NCI-H82 treated with DMSO at 0.1 percent for 48 hours (cell line): ENCODE results near the gene BET1L.
"Not testable (repeated sequence)": the region's sequence is repeated elsewhere in the genome, so short reads cannot be mapped to it uniquely, and the experiment has no call there.

Experiments
- DNase-seq: peaks from one replicate; lab custom pipeline; 2025; ENCODE audit not compliant: unreplicated experiment; lab: John Stamatoyannopoulos, UW

Gene BET1L, protein sequence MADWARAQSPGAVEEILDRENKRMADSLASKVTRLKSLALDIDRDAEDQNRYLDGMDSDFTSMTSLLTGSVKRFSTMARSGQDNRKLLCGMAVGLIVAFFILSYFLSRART

DNA sequence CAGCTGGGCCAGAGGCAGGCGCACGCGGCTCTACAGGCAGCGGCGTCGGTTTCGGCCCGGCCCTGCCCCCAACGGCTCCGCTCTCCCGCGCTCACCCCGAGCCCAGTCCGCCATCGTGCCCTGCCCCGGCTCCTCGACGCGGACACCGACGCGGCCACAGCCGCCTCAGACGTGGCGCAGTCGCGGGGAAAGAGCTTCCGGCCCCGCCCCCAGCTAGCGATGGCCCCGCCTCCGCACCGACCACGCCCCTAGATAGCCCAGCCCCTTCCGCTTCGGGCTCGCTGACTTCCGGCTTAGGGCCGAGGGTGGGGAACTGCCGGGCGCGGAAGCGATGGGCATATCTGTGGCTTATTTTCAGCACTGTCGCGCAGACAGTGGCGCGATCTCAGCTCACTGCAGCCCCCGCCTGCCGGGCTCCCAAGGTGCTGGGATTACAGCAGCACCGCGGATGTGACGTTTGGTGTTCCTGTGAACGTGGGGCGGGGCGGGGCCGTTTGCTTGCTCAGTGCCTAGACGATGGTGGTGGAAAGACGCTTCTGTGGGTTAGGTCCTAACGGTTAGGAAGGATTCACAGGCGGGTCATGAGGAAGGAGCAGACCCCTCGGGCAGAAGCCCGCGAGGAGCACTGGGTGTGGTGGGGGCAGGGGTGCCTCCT is at the start of gene BET1L, which contains the start of gene RIC8A:
Gene BET1L, minus strand, starts transcription at position 192 of the 655 bp plus-strand sequence. Its CDS starts 78 bp downstream, at position 114.
Gene RIC8A, plus strand, starts transcription at position 501 of the 655 bp plus-strand sequence. CDS start 1,147 bp downstream, outside the sequence.
- DNase-seq = peak; percentile 72

DNA sequence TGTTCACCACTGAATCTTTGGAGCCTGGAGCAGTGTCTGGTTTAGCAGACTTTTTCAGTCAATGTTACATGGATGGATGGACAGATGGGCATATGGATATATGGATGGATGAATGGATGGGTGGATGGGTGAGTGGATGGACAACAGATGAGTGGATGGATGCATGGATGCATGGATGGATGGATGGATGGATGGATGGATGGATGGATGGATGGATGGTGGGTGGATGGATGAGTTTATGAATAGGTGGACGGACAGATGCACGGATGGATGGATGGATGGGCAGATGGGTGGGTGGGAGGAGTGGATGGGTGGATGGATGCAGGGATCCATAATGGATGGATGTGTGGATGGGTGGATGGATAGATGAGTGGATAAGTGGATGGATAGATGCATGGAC is 48.6 kb upstream of the BET1L start:
- DNase-seq = no peak

DNA sequence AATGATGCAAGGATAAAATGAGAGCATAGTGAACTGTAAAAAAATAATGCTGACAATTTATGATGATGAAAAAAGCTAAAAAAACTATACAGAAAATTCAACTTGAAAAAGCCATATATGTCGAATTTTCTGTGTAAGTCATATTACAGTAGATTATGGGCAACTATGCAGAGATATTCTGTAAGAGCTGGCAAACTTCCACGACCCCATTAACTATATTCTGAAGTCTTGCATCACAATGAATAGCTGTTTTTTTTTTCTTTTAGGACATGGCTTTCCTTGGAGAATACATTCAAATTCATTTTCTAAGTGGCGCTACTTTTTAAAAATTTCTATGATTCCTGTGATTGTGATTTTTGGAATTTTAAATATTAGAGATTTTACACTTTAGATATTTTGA is 48.0 kb upstream of the BET1L start:
- no peak for DNase-seq

DNA sequence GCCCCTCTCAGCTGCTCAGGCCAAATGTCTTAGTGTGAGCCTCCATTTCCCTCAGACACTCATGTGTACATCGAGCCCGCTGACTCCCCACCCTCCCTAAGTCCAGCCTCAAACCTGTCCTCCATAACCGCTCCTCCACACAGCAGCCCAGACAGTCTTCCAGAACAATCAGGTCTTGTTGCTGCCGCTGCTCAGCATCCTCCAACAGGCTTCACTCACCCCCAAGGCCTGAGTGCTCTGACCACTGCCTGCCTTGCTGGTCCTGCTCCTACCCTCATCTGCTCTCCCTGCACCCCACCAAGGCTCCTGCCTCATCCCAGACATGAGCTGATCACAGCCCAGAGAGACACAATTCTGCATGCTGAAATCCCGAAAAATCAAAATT is 46.7 kb upstream of the BET1L start:
- no peak for DNase-seq

DNA sequence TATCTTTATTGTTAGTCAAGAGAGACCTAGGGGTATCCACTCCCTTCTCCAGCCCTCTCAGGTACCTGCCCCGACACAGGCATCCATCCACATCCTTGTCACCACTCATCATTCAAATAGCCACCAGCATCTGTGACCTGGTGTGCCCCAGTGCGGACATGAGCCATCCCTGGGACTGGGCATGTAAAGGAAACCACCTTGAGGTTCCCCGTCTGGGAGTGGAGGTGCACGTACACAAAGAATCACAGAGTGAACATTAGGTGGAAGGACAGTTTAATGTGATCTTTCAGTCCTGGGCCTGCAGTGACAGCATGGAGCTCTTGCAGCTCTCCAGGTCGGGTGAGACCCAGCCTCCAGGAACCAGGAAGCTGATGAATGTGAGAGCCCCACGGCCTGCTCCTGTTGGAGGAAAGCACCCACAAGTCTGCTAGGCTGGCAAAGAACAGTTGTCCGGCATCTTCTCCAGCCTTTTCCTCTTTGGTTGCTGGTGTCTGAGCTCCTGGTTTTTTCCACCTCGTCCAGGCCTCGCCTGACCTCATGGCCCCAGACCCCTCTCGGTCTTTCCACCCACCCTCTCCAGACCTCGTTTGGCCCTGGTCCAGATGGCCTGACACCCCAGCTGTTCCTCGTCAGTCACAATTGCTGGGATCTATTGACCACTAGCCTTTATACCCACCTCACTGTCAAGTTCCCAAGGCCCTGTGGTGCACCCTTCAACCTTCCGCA is 46.1 kb upstream of the BET1L start:
- no peak for DNase-seq

DNA sequence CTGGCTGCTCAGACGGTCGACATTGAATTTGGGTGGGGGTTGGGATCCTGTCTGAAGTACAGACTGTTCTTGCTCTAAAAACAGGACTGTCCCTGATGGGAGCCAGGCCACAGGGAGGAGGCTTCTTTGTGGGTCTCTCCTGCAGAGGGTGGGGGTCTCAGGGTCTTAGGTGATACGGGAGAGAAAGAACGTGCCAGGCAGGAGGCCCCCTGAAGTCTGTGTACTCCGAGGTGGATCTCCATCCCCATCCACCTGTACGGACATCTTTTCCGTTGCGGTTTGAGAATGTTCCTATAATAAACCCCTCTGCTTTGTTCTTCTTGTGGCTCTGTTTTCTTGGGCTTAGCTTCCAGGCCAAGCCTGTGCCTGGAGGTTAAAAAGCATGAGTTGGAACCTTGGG is 45.5 kb upstream of the BET1L start:
- DNase-seq = no peak

DNA sequence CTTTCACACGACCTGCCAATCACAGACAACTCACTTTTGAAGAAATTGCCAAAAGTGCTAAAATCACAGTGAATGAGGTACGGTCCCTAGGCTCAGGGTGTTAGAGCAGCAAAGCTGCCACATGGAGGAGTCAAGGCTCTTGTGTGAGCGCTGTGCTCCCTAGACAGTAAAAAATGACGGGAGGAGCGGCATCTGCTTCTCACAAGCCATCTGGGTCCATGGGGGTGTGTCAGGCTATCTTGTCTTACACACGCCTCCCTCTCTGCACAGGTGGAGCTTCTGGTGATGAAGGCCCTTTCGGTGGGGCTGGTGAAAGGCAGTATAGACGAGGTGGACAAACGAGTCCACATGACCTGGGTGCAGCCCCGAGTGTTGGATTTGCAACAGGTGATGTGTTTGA is 44.4 kb upstream of the BET1L start:
- DNase-seq = no peak

DNA sequence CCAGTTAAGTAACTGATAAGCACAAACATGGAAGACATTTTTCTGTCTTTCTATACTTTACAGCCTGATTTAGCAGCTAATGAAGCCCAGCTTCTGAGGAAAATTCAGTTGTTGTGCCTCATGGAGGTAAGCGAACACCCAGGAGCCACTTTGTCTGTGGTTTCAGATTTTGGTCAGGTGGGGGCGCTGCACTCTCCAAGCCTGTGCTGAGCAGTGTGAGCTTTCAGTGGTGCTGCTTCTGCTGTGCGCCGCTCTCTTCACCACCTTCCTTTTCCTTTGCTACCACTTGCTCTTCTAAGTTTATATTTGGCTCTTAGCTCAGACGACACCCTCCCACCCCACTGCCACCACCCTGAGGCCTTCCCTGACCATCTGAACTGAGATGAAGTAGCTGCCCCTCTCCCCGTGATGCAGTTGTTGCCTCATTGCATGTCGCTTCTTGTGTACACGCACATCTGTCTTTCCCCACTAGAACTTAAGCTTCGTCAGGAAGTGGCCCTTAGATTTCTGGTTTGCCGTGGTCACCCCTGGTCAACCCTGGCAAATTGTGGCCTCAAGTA is 43.6 kb upstream of the BET1L start:
- DNase-seq = no peak

DNA sequence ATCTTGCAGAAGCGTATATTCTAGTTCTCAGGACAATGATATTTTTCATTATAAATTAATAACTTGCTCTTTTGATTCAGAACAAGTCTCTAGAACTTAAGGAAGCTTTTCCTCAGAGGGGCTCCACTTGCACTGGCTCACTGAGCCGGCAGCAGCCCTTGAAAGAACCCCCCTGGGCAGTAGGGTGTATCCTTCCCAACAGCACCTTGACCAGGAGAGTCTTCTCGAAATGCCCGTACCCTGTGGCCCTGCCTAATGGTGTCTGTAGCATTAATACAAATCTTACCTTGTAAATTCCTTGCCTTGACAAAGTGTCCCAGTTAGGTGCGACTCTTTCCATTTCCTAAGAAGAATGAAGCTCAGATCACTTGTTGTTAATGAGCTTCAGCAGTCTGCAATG is 43.1 kb upstream of the BET1L start:
- no peak for DNase-seq

DNA sequence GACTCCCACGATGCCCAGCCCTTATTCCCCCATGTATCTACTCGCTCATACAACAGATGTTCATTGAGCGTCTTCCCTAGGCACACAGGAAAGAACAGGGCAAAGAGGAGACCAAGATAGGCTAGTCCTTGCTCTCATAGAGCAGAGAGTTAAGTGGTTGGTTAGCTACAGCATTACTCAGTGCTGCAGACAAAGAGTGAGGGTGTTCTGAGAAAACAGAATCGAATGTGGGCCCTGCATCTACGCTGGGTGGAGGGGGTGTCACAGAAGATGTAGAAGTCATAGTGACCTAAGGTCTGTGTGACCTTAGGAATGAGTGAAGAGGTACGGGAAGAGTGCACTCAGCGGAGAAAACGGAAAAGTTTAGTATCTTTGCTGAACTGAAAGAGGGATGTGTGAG is 41.9 kb upstream of the BET1L start:
- DNase-seq = no peak

DNA sequence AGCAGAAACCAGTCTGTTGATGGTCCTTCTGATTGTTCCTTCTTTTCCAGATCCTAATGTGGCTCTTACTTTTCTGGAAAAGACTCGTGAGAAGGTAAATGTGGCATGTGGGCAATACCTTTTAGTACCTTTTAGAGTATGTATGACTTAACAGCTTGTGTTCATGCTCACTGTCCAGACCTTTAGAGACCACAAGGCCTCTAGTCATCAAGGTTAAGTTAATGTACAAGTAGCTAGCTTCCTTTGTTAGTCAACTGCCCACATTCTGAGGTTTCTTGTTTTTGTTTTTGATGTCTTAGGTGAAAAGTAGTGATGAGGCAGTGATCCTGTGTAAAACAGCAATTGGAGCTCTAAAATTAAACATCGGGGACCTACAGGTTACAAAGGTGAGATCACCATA is 37.2 kb upstream of the BET1L start:
- DNase-seq = no peak

DNA sequence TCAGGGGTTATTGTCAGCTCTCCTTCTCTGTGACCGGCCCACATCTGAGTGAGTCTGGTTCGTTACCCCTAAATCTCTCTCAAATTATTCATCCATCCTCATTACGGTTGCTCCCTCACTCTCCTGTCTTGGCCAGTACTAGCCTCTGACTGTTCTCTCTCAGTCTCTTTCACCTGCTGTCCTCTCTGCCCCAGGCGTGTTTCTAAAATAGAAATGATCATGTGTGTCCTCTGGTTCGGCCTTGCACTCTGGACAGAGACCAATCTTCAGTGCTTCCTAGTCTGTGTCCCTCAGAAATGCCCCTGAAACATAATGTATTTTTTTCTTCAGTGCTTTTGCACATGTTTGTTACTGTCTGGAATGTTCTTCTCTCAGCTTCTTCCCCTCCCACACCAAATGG is 34.4 kb upstream of the BET1L start:
- DNase-seq = no peak

DNA sequence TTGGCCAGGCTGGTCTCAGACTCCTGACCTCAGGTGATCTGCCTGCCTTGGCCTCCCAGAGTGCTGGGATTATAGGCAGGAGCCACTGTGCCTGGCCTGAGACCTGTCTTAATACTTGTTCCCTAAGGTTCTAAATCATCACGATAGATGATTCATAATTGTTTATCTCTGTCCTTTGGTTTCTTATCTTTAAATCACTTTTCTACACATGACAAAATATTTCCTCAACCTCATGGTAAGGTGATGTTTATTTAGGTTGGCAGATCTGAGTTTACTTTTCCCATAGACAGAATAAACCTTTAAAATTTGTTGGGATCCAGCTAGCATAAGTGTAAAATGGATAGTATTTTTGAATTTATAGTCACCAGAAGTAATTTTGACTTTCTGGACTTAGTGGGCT is 33.1 kb upstream of the BET1L start:
- no peak for DNase-seq

DNA sequence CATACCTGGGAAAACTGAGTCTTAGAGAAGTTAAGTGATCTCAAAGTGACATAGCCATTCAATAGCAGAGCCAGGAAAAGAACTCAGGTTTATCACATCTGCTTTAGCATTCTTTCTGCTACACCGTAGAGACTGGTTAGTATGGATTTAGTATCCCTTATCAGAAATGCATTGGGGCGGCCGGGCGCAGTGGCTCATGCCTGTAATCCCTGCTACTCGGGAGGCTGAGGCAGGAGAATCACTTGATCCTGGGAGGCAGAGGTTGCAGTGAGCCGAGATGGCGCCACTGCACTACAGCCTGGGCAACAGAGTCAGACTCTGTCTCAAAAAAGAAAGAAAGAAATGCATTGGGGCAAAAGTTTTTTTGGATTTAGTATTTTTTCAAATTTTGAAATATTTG is 31.1 kb upstream of the BET1L start:
- DNase-seq = not testable (repeated sequence)

DNA sequence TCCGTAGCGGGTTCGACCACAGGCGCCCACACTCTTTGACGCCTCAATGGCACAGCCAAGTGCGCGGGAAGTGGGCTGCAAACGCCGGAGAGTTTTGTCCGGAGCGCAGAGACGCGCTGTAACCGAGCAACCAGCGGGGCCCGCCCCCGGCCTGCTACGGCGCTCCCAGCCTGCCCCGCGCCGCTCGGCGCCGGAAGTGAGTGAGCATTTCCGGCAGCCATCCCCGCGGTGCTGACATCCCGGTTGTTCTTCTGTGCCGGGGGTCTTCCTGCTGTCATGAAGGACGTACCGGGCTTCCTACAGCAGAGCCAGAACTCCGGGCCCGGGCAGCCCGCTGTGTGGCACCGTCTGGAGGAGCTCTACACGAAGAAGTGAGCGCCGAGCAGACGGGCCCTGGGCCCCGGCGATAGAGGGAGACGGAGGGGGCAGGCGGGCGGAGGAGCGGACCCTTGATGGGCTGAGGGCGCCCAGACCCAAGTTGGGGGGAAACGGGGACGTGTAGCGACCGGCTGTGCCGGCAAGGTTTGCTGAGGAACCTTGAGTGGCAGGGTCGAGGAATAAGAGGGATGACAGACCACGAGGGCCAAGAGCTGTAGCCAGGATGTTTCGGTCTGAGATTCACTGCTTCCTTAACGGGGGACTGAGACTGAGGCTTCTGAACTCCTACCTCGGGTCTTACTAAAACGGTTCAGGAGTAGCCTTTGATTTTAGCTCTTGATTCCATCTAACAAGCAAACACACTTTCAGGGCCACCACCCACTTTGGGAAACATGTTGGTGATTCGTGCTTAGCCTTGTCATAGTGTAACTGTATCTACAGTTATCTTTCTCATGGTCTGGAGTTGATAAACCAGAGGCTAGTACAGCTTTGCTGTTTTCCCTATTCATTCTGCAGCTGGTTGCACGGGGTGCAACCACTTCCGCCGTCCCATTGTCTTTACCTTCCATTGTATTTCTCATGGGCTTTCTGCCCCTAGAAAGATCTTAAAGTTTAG is 29.9 kb upstream of the BET1L start, which contains the start of gene PSMD13:
Gene PSMD13, plus strand, starts transcription at position 203 of the 994 bp plus-strand sequence. Its CDS starts 74 bp downstream, at position 277.
- peak; percentile 18 for DNase-seq

DNA sequence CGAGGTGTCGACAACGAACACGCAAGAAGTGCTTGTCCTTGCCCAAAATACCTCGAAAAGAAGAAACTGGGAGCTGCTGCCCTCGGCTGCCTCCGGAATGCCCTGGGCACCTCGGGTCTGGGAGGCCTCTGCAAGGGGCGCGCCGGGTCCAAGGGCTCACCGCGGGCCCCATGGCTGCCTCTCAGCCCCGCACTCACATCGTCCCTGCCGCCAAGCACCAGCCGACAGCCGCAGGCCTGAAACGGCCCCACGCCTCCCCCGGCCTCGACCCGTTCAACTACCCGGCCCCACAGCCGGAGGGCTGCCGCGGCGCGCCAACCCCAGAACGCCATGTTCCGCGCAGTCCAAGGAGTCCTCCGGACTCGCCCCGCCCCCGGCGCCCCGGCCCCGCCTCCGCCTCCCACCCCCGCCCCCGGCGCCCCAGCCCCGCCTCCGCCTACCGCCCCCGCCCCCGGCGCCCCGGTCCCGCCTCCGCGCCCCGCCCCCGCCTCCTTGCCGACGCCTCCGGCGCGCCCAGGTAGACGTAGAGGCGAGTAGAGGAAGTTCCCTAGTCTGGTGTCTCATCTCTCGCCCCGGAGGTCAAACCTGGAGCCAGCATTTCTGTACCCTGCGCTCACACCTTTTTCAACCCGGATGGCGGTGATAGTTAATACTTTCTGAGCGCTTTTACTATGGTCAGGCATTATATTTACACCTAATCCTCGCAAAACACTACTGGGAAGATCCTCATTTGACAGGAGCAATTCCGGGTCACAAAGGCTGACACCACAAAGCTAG is 29.0 kb upstream of the BET1L start, which contains the start of gene SIRT3:
Gene SIRT3, minus strand, starts transcription at position 346 of the 777 bp plus-strand sequence. Its CDS starts 14 bp downstream, at position 332.
- peak; percentile 42 for DNase-seq

DNA sequence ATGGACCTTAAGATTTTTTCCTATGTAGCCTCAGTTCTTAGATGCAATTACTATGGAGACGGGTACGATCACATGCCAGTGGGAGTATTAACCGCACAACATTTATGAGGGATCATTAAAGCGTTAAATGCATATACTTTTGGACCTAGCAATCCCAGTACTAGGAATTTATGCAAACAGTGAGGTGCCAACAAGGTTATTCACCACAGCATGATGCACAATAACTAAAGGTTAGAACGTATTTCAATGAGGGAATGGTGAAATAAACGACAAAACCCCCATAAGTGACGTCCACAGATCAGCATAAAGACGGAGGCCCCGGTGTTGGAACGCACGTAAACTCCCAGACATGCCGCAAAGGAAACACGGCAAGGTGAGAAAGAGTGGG is 28.4 kb upstream of the BET1L start:
- DNase-seq = no peak

DNA sequence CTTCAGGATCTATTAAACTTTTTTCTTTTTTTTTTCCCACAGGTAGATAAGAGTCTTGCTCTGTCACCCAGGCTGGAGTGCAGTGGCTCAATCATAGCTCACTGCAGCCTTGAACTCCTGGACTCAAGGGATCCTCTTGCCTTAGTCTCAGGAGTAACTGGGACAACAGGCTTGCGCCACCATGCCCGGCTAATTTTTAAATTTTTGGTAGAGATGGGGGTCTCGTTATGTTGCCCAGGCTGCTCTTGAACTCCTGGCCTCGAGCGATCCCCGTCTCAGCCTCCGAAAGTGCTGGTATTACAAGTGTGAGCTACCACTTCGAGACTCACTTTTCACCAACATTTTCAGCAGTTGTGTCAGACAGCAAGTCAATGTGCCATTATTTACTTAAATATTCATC is 28.0 kb upstream of the BET1L start:
- DNase-seq = no peak

DNA sequence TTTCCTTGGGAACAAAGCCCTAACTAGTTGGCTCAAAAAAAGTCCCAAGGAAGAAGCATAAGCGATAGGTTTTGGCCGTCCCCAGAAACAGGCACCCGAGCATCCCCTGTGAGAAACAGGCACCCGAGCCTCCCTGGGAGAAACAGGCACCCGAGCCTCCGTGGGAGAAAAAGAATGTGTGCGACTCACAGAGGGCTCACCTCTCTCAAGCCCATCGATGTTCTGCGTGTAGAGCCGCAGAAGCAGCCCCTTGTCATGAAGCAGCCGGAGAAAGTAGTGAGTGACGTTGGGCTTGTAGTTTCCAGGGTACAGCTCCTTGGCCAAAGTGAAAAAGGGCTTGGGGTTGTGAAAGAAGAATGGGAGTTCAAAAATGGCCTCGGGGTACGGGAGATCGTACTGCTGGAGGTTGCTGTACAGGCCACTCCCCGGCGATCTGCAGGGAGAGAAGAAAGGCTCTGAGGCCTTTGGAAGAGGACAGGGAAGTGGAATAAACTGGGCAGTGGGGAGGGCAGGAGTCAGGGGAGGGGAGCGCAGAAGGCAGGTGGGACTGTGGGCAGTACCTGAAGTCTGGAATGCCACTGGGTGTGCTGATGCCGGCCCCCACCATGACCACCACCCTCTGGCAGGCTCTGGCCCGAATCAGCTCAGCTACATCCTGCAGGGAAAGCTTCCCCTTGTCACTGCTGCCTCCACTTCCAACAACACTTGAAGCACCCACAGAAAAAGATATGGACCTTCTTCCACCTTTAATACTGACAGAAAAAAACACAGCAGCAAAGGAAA is 25.8 kb upstream of the BET1L start:
- no peak for DNase-seq
